OCI-LY1 (cell line): ENCODE results near the gene MPV17L.

ENCODE experiments used
- EZH2 ChIP-seq: fragments of 200-600 bp; sonication (generic), shearing (Covaris generic); IDR thresholded peaks from 2 replicates; pipeline ENCODE4 v1.8.0; 2017; ENCODE audit warnings: borderline replicate concordance, mixed run types, mild to moderate bottlenecking, antibody characterized with exemption, low read length, moderate library complexity, mixed read lengths
- TF ChIP-seq, protein P1 (sequence below): fragments of 200-600 bp; sonication (generic), shearing (Covaris generic); IDR thresholded peaks from 2 replicates; pipeline ENCODE4 v1.5.1; 2017; ENCODE audit warnings: mild to moderate bottlenecking, antibody characterized with exemption, low read length, moderate library complexity, mixed read lengths

DNA sequence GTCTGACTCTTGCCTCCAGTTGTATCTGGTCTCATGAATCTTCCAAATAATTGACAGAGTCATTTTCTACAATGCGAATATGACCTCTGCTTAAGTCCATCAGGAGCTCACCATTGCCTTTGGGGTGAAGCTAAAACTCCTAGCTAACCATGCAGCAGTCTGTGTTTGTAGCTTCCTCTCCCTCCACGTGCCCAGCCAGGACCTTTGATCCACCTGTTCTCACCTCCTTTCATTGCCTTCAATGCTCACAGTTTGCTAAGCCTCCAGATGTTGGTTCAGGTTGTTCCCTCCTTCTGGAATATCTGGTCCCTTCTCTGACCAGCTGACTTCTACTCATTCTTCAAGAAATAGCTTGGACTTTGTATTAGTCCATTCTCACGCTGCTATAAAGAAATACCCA lies 61.8 kb downstream of the MPV17L start:
- TF ChIP-seq, protein P1, sequence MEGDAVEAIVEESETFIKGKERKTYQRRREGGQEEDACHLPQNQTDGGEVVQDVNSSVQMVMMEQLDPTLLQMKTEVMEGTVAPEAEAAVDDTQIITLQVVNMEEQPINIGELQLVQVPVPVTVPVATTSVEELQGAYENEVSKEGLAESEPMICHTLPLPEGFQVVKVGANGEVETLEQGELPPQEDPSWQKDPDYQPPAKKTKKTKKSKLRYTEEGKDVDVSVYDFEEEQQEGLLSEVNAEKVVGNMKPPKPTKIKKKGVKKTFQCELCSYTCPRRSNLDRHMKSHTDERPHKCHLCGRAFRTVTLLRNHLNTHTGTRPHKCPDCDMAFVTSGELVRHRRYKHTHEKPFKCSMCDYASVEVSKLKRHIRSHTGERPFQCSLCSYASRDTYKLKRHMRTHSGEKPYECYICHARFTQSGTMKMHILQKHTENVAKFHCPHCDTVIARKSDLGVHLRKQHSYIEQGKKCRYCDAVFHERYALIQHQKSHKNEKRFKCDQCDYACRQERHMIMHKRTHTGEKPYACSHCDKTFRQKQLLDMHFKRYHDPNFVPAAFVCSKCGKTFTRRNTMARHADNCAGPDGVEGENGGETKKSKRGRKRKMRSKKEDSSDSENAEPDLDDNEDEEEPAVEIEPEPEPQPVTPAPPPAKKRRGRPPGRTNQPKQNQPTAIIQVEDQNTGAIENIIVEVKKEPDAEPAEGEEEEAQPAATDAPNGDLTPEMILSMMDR, result no peak
- TF ChIP-seq EZH2, result no peak
